Activated CD4-positive, alpha-beta T cell treated with anti-CD3 and anti-CD28 coated beads, Interleukin-2, amount 50 U/mL, for 4 hours (primary cell): ENCODE data around the gene CRELD2.

Source experiments
- DNase-seq, 2 experiments: peaks; one replicate each; pipeline ENCODE4 v3.0.0-alpha.2; 2020

CRELD2 gene

DNA sequence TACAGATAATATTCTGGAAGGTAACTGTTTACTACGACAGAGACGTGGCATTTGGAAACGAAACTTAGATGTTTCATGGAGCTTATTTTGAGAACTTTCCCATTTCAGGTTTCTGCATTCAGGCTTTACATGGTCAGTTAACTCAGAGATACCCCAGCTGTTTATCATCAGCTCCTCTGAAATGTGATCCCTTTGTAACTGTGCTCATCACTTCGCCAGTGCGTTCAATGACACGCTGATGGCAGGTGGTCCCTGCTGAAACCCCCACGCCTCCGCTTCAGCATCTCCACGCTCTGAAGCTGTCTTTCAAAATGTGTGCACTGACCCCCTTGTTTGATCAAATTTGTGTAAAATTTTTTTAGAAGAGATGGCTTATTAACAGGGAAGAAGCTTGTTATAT lies 30.7 kb upstream of the CRELD2 start:
- no peak for DNase-seq

GRCh38 chr22:49889071-49889470 lies 29.4 kb upstream of the CRELD2 start:
- DNase-seq: no peak

GRCh38 chr22:49892226-49892899 lies 26.1 kb upstream of the CRELD2 start:
- DNase-seq: no peak

GRCh38 chr22:49893025-49893424 lies 25.4 kb upstream of the CRELD2 start:
- no peak for DNase-seq

DNA sequence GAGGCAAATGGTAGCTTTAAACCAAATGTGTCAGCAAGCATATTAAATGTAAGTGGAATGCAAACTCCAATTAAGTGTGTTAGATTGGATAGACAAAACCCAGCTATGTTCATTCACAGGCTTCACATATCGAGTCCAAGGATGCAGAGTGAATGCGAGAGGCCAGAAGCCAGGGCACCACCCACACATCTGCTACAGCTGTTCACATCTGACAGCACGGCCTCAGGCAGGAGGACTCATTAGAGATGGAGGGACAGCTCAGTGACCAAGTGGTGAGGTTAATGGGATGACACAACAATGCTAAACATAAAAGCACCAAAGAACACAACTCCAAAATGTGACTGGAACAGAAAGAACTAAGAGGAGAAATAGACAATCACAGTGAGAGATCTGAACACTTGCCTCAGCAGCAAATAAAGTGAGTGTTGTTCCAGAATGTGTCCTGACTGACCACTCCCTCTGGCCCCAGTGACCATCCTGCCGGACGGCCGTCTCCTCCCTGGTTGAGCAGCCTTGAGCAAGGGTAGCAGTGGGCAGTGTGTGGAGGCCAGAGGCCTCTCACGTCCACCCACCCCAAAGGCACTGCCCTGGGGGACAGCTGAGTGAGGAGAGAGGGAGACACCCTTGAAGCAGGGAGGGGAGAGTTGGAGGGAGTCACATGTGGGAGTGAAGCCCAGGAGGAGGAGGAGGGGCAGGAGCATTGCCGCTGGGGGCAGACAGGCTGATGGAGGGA lies 23.9 kb upstream of the CRELD2 start:
- no peak for DNase-seq

- no peak for DNase-seq
These were observed 22.2 kb upstream of the CRELD2 start for GRCh38 chr22:49896201-49896600.

DNA sequence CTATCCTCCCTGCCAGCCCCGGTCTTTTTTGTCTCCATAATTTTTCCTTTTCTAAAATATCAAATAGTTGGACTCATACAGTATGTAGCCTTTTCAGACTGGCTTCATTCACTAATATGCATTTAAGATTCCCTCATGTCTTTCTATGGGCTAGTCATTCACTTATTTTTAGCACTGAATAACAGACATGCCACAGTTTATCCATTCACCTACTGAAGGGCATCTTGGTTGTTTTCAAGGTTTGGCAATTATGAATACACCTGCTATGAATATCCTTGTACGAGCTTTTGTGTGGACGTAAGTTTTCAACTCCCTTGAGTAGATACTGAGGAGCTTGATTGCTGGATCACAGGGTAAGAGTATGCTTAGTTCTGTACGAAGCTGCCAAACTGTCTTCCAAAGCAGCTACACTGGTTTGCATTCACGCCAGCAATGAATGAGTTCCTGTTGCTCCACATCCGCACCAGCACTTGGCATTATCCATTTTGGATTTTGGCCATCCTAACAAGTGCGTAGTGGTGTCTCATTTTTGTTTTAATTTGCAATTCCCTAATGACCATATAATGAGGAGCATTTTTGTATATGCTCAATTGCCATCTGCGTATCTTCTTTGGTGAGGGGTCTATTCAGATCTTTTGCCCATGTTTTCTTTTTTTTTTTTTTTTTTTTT lies 21.3 kb upstream of the CRELD2 start:
- no peak for DNase-seq

DNA sequence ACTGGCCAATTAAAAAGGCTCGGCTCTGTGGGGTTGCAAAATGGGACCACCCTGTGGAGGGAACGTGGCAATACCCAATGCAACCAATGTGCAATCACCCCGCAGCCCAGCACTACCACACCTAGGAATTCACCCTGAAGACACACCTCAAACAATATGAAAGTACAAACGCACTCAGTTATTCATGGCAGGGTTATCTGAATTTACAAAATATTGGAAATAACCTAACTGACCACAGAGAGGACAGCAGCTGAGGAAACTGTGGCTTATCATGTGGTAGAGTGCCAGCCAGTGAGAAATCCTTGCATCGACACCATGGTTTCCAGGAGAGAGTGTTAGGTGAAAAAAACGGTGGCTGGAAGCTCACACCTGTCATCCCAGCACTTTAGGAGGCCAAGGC lies 18.9 kb upstream of the CRELD2 start:
- no peak for DNase-seq

- no peak for DNase-seq
These were observed 17.8 kb upstream of the CRELD2 start for GRCh38 chr22:49900441-49901230.

DNA sequence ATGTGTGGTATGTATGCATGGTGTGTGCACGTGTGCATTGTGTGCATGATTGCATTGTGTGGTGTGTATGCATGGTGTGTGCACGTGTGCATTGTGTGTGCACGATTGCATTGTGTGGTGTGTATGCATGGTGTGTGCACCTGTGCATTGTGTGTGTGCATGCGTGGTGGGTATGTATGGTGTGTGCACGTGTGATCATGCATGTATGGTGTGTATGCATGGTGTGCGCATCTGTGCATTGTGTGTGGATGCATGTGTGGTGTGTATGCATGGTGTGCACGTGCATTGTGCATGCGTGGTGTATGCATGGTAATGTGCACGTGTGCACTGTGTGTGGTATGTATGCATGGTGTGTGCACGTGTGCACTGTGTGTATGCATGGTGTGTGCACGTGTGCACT lies 17.0 kb upstream of the CRELD2 start:
- no peak for DNase-seq

- no peak for DNase-seq
These were observed 15.0 kb upstream of the CRELD2 start for GRCh38 chr22:49903322-49904039.

DNA sequence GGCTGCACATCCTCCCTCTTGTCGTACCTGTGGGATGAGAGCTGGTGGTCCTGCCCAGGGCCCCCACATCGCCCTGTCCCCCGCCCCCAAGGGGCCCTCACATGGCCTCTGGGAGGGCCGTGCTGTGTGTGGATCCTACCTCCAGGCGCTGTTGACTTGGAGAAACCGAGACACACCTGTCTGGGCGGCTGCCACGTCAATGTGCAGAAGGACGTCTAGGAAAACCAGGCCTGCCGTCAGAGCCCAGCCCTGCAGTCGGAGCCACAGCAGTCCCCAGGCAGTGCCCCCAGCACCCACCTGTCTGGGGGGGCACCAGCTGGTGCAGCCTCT lies 14.4 kb upstream of the CRELD2 start:
- DNase-seq: no peak

- DNase-seq: no peak
These were observed 13.0 kb upstream of the CRELD2 start for GRCh38 chr22:49905465-49905864.

GRCh38 chr22:49906071-49906798 lies 12.2 kb upstream of the CRELD2 start:
- DNase-seq: no peak

DNA sequence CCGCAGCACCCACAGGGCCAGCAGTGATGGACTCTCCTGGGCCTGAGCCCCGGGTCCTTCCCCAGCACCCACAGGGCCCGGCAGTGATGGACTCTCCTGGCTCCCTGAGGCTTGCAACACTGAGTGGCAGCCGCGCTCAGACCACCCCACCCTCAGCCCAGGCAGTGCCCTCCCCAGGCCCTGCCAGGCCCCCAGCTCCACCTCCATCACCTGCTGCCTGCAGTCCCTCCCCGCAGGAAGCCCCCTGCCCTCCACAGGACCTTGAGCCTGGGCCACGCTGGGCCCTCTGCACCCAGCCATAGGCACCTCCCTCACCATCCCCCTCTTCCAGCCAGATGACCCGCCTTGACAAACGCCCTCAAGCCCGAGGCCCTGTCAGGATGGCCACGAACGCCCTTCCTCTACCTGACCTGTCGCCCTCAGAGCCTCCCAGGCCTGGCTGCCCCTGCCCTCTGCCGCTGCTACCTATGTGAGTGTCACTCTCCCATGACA lies 11.6 kb upstream of the CRELD2 start:
- no peak for DNase-seq

- no peak for DNase-seq
These were observed 10.6 kb upstream of the CRELD2 start for GRCh38 chr22:49907807-49908206.

- DNase-seq: no peak
These were observed 8.8 kb upstream of the CRELD2 start for GRCh38 chr22:49909476-49910205.

DNA sequence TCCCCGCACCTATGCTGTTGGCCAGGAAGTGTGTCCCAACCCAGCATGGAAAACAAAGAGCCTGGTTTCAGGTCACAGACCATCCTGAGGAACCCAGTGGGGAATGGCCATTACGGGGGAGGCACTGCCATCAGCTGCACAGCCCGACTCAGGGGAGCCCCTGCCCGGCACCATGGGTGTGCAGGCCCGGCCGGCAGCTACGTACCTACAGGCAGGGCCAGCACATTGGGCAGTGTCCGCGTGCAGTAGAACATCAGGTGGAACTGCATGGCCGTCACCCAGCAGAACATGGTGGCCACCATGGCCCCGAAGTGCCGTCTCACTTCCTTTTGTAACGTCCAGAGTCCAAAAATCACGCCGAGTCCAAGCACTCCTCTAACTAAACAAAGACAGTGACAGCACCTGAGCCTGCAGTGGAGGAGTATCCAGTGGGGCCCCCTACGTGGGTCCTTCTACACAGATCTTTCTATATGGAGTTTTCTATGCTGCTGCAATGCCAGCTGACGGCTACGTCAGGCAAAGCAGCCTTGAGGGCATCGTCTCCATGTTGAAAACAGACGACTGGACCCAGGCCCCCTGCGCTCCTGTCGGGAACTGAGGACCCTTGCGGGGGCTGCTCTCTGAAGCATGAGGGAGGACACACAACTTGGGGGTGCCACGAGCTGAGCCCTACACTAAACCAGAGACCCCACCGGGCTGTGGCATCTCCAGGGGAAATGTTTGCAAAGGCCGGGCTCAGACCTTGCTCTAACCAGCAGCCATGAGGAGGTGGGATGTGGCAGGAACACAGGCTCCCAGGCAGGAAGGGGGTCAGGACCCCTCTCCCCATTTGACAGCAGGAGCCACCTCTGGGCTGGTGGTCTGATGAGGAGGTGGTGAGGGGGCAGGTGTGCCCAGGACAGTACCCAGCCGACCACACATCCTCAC lies 7.9 kb upstream of the CRELD2 start:
- DNase-seq: no peak

DNA sequence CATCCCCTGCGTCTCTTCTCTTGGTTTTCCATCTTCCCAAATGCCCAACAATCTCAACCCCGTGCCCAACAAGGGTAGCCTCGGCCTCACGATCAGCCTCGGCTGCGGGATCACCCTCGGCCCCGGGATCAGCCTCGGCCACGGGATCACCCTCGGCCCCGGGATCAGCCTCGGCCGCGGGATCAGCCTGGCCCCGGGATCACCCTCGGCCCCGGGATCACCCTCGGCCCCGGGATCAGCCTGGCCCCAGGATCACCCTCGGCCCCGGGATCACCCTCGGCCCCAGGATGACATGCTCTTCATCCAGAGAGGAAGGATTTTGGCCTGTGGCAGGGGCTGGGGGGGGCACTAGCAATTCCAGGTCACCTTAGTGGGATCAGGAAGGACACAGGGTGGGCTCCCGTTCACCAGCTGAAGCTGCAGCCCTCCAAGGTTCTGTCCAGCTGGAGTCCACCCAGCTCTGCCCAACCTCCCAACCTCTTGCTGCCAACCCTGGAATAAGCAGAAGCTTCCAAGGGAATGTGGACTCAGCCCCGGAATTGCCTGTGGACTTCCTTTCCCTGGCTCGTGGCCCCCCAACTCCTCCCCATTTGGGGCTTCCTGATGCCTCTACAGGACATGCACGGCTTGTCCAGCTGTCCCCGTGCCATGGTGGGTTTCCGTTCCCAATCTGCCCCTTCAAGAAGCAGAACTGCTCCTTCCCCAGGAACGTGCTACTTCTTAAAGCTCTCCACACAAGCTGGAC lies 6.4 kb upstream of the CRELD2 start:
- DNase-seq: no peak
